RWPE2 (cell line): ENCODE measurements around the gene BMP7.
"Not testable (repeated sequence)": the region's sequence is repeated elsewhere in the genome, so short reads cannot be mapped to it uniquely, and the experiment has no call there.

ENCODE experiments used
- ATAC-seq: fragments of 200-7000 bp; cut with Tn5 transposase; 3 replicates; pipeline ENCODE4 v1.9.1; 2021; ENCODE audit warnings: low read depth
- DNase-seq: peaks from one replicate; pipeline ENCODE4 v3.0.0-alpha.2; 2020; ENCODE audit warnings: low spot score
- H3K27ac ChIP-seq: fragments of 450-650 bp; 2 replicates; pipeline ENCODE4 v1.5.1; 2017; ENCODE audit warnings: mild to moderate bottlenecking; ENCODE audit not compliant: poor library complexity, severe bottlenecking
- H3K27me3 ChIP-seq: fragments of 250-450 bp; sonication (Bioruptor Pico); 2 replicates; pipeline ENCODE4 v1.5.1; 2021; ENCODE audit warnings: mild to moderate bottlenecking, moderate library complexity; ENCODE audit not compliant: insufficient read depth, poor library complexity, severe bottlenecking
- H3K36me3 ChIP-seq: fragments of 250-450 bp; sonication (Bioruptor Pico); 2 replicates; pipeline ENCODE4 v1.5.1; 2020; ENCODE audit warnings: low read depth, mild to moderate bottlenecking, moderate library complexity
- H3K4me1 ChIP-seq: fragments of 250-450 bp; sonication (Bioruptor Pico); 2 replicates; pipeline ENCODE4 v1.5.1; 2021; ENCODE audit warnings: mild to moderate bottlenecking, moderate library complexity; ENCODE audit not compliant: insufficient read depth, poor library complexity, severe bottlenecking
- H3K4me3 ChIP-seq: fragments of 250-450 bp; sonication (Bioruptor Pico); 2 replicates; pipeline ENCODE4 v1.5.1; 2021; ENCODE audit warnings: mild to moderate bottlenecking, moderate library complexity; ENCODE audit not compliant: severe bottlenecking
- H3K9me3 ChIP-seq: fragments of 250-450 bp; sonication (Bioruptor Pico); 2 replicates; pipeline ENCODE4 v1.5.1; 2021; ENCODE audit warnings: mild to moderate bottlenecking, moderate library complexity; ENCODE audit not compliant: severe bottlenecking
- CTCF ChIP-seq: fragments of 450-650 bp; IDR thresholded peaks from one replicate; pipeline ENCODE4 v1.5.1; 2017; ENCODE audit warnings: mild to moderate bottlenecking, moderate library complexity; ENCODE audit not compliant: poor library complexity, severe bottlenecking

BMP7 gene

GRCh38 chr20:57283860-57284259 lies 17.4 kb upstream of the BMP7 start:
- Histone ChIP-seq H3K27ac (no peak overlapping the region), H3K4me1 (no peaks in the 10 kb centered on the region)

GRCh38 chr20:57282670-57283361 lies 16.4 kb upstream of the BMP7 start:
- H3K27me3 ChIP-seq, result peaks cover 94% of the 10 kb centered on the region
- no peaks in the 10 kb centered on the region for H3K36me3 ChIP-seq
- DNase-seq (no peak), ATAC-seq (0 out of 3 replicates have a peak, but pooled peaks have one; percentile 9)
- H3K9me3 ChIP-seq, result no peaks in the 10 kb centered on the region
- H3K27ac ChIP-seq, result no peak overlapping the region
- TF ChIP-seq CTCF, result no peak
- no peaks in the 10 kb centered on the region for H3K4me1 ChIP-seq
- no peak overlapping the region for H3K4me3 ChIP-seq

More at GRCh38 chr20:57283860-57284259, 17.4 kb upstream of the BMP7 start:
- ATAC-seq (no peak), DNase-seq (no peak)
- H3K27me3 ChIP-seq, result peaks cover 96% of the 10 kb centered on the region
- H3K4me3 ChIP-seq, result no peak overlapping the region
- H3K9me3 ChIP-seq, result no peaks in the 10 kb centered on the region
- no peak for TF ChIP-seq CTCF
- H3K36me3 ChIP-seq, result no peaks in the 10 kb centered on the region

- Histone ChIP-seq H3K27me3 (peaks cover 91% of the 10 kb centered on the region), H3K27ac (no peak overlapping the region), H3K36me3 (no peaks in the 10 kb centered on the region), H3K4me3 (no peak overlapping the region), H3K4me1 (no peaks in the 10 kb centered on the region), H3K9me3 (no peaks in the 10 kb centered on the region)
- TF ChIP-seq CTCF, result no peak
- DNase-seq (no peak), ATAC-seq (no peak)
These were observed 15.5 kb upstream of the BMP7 start for GRCh38 chr20:57281900-57282299.

- Histone ChIP-seq H3K9me3 (no peaks in the 10 kb centered on the region), H3K4me1 (no peaks in the 10 kb centered on the region), H3K27me3 (peaks cover 88% of the 10 kb centered on the region), H3K36me3 (no peaks in the 10 kb centered on the region), H3K4me3 (no peak overlapping the region), H3K27ac (no peak overlapping the region)
- ATAC-seq, result no peak
- no peak for DNase-seq
- no peak for TF ChIP-seq CTCF
These were observed 13.8 kb upstream of the BMP7 start for GRCh38 chr20:57280221-57280620.

- H3K27me3 ChIP-seq, result peaks cover 89% of the 10 kb centered on the region
- H3K4me1 ChIP-seq, H3K36me3 ChIP-seq, DNase-seq, H3K27ac ChIP-seq, ATAC-seq, H3K4me3 ChIP-seq, H3K9me3 ChIP-seq: not testable (repeated sequence)
These were observed 13.1 kb upstream of the BMP7 start for GRCh38 chr20:57279548-57279947.
